ENCODE measurements around the gene RIPPLY3. TPM values are rescaled to one million over a fixed set of nuclear protein-coding genes. Genes with fewer than 3 reads are reported as not detected.

The RIPPLY3 gene
- total and polyA plus RNA-seq, 2 donors (not counting 3 experiments of a cell fraction or from before 2014, with no cell fraction given), result 0.03 TPM; not detected in 1

- H3K4me3 ChIP-seq (replicated peaks in 1 of 3; ENCODE audit: insufficient read depth in 1 of 3, low read depth in 1 of 3, low read length in 3 of 3), result no peak overlapping the region
- no peaks in the 10 kb centered on the region for H3K9me1 ChIP-seq (replicated peaks; ENCODE audit: control insufficient read depth, extremely low read depth, insufficient read depth, low read length)
- H3K4me2 ChIP-seq (ENCODE audit: insufficient read depth, low read length), result no peak overlapping the region
- H3K9ac ChIP-seq (replicated peaks; ENCODE audit: extremely low read depth, insufficient read depth, low read length), result no peak overlapping the region
- H3K79me2 ChIP-seq (ENCODE audit: control insufficient read depth, insufficient read depth, low read length), result no peaks in the 10 kb centered on the region
- H3K4me1 ChIP-seq (ENCODE audit: control insufficient read depth, extremely low read depth, insufficient read depth, low read length), result no peaks in the 10 kb centered on the region
- dilution Hi-C loops (cut with MboI; ENCODE audit: extremely low pct_ligation_motif_present, low sequenced_read_pairs), result no loop called here
- no TSS peak for BruUV-seq (replicated peaks)
- H3K27ac ChIP-seq (ENCODE audit: insufficient read depth, low read depth, low read length), result no peak overlapping the region
- ChIA-PET POLR2A (no interaction called here), CTCF (interaction anchor here (1.1 to 1.4 kb wide), 2 partner anchors 20 to 54 kb away, joined by 3 read pairs; no protein-coding TSS in a partner anchor)
- no peaks in the 10 kb centered on the region for H3K36me3 ChIP-seq (ENCODE audit: control insufficient read depth in 2 of 2, extremely low read depth in 1 of 2, insufficient read depth in 2 of 2, low read length in 2 of 2)
- TF ChIP-seq JUN (IDR thresholded peaks at IDR 0.05; ENCODE audit: borderline replicate concordance, insufficient read depth, insufficient read length, low read depth), result no peak
- TF ChIP-seq, protein P1, sequence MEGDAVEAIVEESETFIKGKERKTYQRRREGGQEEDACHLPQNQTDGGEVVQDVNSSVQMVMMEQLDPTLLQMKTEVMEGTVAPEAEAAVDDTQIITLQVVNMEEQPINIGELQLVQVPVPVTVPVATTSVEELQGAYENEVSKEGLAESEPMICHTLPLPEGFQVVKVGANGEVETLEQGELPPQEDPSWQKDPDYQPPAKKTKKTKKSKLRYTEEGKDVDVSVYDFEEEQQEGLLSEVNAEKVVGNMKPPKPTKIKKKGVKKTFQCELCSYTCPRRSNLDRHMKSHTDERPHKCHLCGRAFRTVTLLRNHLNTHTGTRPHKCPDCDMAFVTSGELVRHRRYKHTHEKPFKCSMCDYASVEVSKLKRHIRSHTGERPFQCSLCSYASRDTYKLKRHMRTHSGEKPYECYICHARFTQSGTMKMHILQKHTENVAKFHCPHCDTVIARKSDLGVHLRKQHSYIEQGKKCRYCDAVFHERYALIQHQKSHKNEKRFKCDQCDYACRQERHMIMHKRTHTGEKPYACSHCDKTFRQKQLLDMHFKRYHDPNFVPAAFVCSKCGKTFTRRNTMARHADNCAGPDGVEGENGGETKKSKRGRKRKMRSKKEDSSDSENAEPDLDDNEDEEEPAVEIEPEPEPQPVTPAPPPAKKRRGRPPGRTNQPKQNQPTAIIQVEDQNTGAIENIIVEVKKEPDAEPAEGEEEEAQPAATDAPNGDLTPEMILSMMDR (IDR thresholded peaks at IDR 0.05; ENCODE audit: extremely low read depth in 1 of 2, insufficient read depth in 1 of 2, low read depth in 1 of 2, low read length in 2 of 2), result no peak
- no peak for TF ChIP-seq EZH2 (IDR thresholded peaks at IDR 0.05; ENCODE audit: borderline replicate concordance, low read depth, low read length, severe bottlenecking)
- TF ChIP-seq POLR2A (IDR thresholded peaks at IDR 0.05; ENCODE audit: low read depth, low read length), result no peak
- no peak for TF ChIP-seq FOS (IDR thresholded peaks at IDR 0.05; ENCODE audit: borderline replicate concordance, insufficient read depth, low read length)
- no peak for TF ChIP-seq MYC (IDR thresholded peaks at IDR 0.05; ENCODE audit: low read depth, low read length)
- no peaks in the 10 kb centered on the region for H3K9me3 ChIP-seq (replicated peaks; ENCODE audit: control insufficient read depth, insufficient read depth, low read length)
- no peak for DNase-seq (ENCODE audit: low read depth, low spot score)
- H2AFZ ChIP-seq (ENCODE audit: low read depth, low read length), result no peak overlapping the region
- peaks cover 4 to 7% of the 10 kb centered on the region in 2 experiments for H3K27me3 ChIP-seq (ENCODE audit: control insufficient read depth in 2 of 2, insufficient read depth in 2 of 2, low read length in 2 of 2)
- H4K20me1 ChIP-seq (replicated peaks; ENCODE audit: control insufficient read depth, extremely low read depth, insufficient read depth, low read length), result no peaks in the 10 kb centered on the region
- intact Hi-C loops (cut with micrococcal nuclease), result no loop called here
- no peak for FAIRE-seq
These were observed 24.4 kb downstream of the RIPPLY3 start for GRCh38 chr21:37030864-37031263.

DNA sequence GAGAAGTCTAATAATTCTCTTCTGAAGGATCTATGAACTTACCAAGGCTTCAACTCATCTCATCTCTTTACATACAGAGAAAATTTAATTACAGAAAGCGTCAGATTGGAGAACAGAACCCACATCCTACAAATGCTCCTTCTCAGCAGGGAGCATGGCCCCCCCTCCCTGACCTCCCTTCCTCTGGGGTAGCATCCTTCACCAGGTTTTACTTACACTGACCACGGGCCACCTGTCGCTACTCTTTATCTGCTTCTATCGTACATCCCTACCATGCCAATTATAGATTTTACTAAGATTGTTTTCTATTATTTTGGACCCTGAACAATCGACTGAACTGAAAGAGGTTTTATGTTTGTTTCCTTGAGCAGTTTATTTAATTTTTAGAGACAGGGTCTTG, 25.8 kb downstream of the RIPPLY3 start:
- TF ChIP-seq POLR2AphosphoS5 (IDR thresholded peaks at IDR 0.05; ENCODE audit: insufficient read depth, low read depth, low read length) (no peak), EZH2 (IDR thresholded peaks at IDR 0.05; ENCODE audit: borderline replicate concordance, low read depth, low read length, severe bottlenecking) (no peak), MAX (IDR thresholded peaks at IDR 0.05; ENCODE audit: insufficient read depth, insufficient read length) (no peak), FOS (IDR thresholded peaks at IDR 0.05; ENCODE audit: borderline replicate concordance, insufficient read depth, low read length) (no peak), GATA2 (IDR thresholded peaks at IDR 0.05; ENCODE audit: insufficient read depth, insufficient read length, low read depth, low read length) (no peak), POLR2A (IDR thresholded peaks at IDR 0.05; ENCODE audit: low read depth, low read length) (no peak), MYC (IDR thresholded peaks at IDR 0.05; ENCODE audit: low read depth, low read length) (no peak), JUN (IDR thresholded peaks at IDR 0.05; ENCODE audit: borderline replicate concordance, insufficient read depth, insufficient read length, low read depth) (no peak)
- TF ChIP-seq, protein P1 (IDR thresholded peaks at IDR 0.05; ENCODE audit: extremely low read depth in 1 of 2, insufficient read depth in 1 of 2, low read depth in 1 of 2, low read length in 2 of 2), result no peak
- ChIA-PET POLR2A (no interaction called here), CTCF (interaction anchor here (1.4 kb wide), 1 partner anchor 56 kb away, joined by 3 read pairs; no protein-coding TSS in a partner anchor)
- no peaks in the 10 kb centered on the region for H3K36me3 ChIP-seq (ENCODE audit: control insufficient read depth in 2 of 2, extremely low read depth in 1 of 2, insufficient read depth in 2 of 2, low read length in 2 of 2)
- no peaks in the 10 kb centered on the region for H3K79me2 ChIP-seq (ENCODE audit: control insufficient read depth, insufficient read depth, low read length)
- no peak for FAIRE-seq
- H3K9ac ChIP-seq (replicated peaks; ENCODE audit: extremely low read depth, insufficient read depth, low read length), result no peak overlapping the region
- intact Hi-C loops (cut with micrococcal nuclease) (no loop called here), dilution Hi-C loops (cut with MboI; ENCODE audit: extremely low pct_ligation_motif_present, low sequenced_read_pairs) (no loop called here)
- DNase-seq (ENCODE audit: low read depth, low spot score), result no peak
- no peak overlapping the region for H3K4me2 ChIP-seq (ENCODE audit: insufficient read depth, low read length)
- BruUV-seq (replicated peaks), result no TSS peak
- no peaks in the 10 kb centered on the region for H3K9me3 ChIP-seq (replicated peaks; ENCODE audit: control insufficient read depth, insufficient read depth, low read length)
- no peaks in the 10 kb centered on the region for H3K4me1 ChIP-seq (ENCODE audit: control insufficient read depth, extremely low read depth, insufficient read depth, low read length)
- H3K27me3 ChIP-seq (ENCODE audit: control insufficient read depth in 2 of 2, insufficient read depth in 2 of 2, low read length in 2 of 2), result peaks cover 3 to 4% of the 10 kb centered on the region in 2 experiments
- H3K4me3 ChIP-seq (replicated peaks in 1 of 3; ENCODE audit: insufficient read depth in 1 of 3, low read depth in 1 of 3, low read length in 3 of 3), result no peak overlapping the region
- H2AFZ ChIP-seq (ENCODE audit: low read depth, low read length), result no peak overlapping the region
- H3K27ac ChIP-seq (ENCODE audit: insufficient read depth, low read depth, low read length), result no peak overlapping the region
- H3K9me1 ChIP-seq (replicated peaks; ENCODE audit: control insufficient read depth, extremely low read depth, insufficient read depth, low read length), result no peaks in the 10 kb centered on the region
- H4K20me1 ChIP-seq (replicated peaks; ENCODE audit: control insufficient read depth, extremely low read depth, insufficient read depth, low read length), result no peaks in the 10 kb centered on the region
